K562 (cell line): ENCODE results near the gene UCHL5. TPM values are rescaled to one million over a fixed set of nuclear protein-coding genes. Genes with fewer than 3 reads are reported as not detected.

ENCODE experiments used
- BACH1 ChIP-seq: fragments of 200-800 bp; sonication (Bioruptor generic); IDR thresholded peaks from 2 replicates; pipeline ENCODE4 v1.6.1; 2016; ENCODE audit warnings: missing genetic modification characterization, missing compliant biosample characterization
- CHD1 ChIP-seq: fragments of 200-600 bp; sonication (generic); IDR thresholded peaks from one replicate; pipeline ENCODE4 v1.6.1; 2012; ENCODE audit warnings: mild to moderate bottlenecking, moderate library complexity, low read length, inconsistent platforms
- COPS2 ChIP-seq: fragments of 450-650 bp; conservative IDR thresholded peaks from 2 replicates; pipeline ENCODE4 v1.6.1; 2016; ENCODE audit warnings: mild to moderate bottlenecking, moderate library complexity
- CSDE1 ChIP-seq, 2 experiments: fragments of 450-650 bp; IDR thresholded peaks; 2 replicates each; pipeline ENCODE4 v1.6.1; 2016; ENCODE audit warnings: mild to moderate bottlenecking in 1 of 2
- DEAF1 ChIP-seq: fragments of 450-650 bp; formaldehyde crosslinking; IDR thresholded peaks from 2 replicates; pipeline ENCODE4 v1.4.0; 2020; ENCODE audit warnings: mild to moderate bottlenecking, moderate library complexity
- DPF2 ChIP-seq: fragments of 450-650 bp; IDR thresholded peaks from 2 replicates; pipeline ENCODE4 v1.6.1; 2016
- GABPB2 ChIP-seq: fragments of 250-450 bp; sonication (Bioruptor Pico); conservative IDR thresholded peaks from 2 replicates; pipeline ENCODE4 v1.5.1; 2021; ENCODE audit warnings: mild to moderate bottlenecking
- HDAC6 ChIP-seq: IDR thresholded peaks from 2 replicates; pipeline ENCODE4 v1.6.1; 2012; ENCODE audit warnings: low read depth, mild to moderate bottlenecking, control low read depth, inconsistent platforms, low read length, moderate library complexity
- HMG20B ChIP-seq: fragments of 250-450 bp; sonication (Bioruptor Pico); IDR thresholded peaks from 2 replicates; pipeline ENCODE4 v1.5.0; 2021; ENCODE audit warnings: mild to moderate bottlenecking
- HMGXB4 ChIP-seq: sonication (generic); formaldehyde crosslinking; IDR thresholded peaks from 2 replicates; pipeline ENCODE4 v1.8.1; 2023; ENCODE audit warnings: mild to moderate bottlenecking, missing genetic modification reagents
- IRF9 ChIP-seq: fragments of 450-650 bp; IDR thresholded peaks from 2 replicates; pipeline ENCODE4 v1.6.1; 2016; ENCODE audit warnings: missing biosample characterization, missing genetic modification characterization
- KAT7 ChIP-seq: sonication (generic); formaldehyde crosslinking; IDR thresholded peaks from 2 replicates; pipeline ENCODE4 v1.8.0; 2022; ENCODE audit warnings: missing genetic modification reagents, mild to moderate bottlenecking, borderline replicate concordance
- NBN ChIP-seq: fragments of 450-650 bp; IDR thresholded peaks from 2 replicates; pipeline ENCODE4 v1.6.1; 2016; ENCODE audit warnings: low read depth, mild to moderate bottlenecking
- NFYB ChIP-seq: IDR thresholded peaks from 2 replicates; pipeline ENCODE4 v1.6.1; 2011; ENCODE audit warnings: mild to moderate bottlenecking, moderate library complexity; ENCODE audit not compliant: insufficient read length; ENCODE audit errors: extremely low read depth
- PRPF4 ChIP-seq: fragments of 200-400 bp; formaldehyde crosslinking; IDR thresholded peaks from one replicate; pipeline ENCODE4 v1.6.1; 2017; ENCODE audit warnings: low read length, low read depth, mild to moderate bottlenecking; ENCODE audit not compliant: insufficient read depth, poor library complexity, severe bottlenecking
- RBM15 ChIP-seq: fragments of 200-400 bp; formaldehyde crosslinking; IDR thresholded peaks from 2 replicates; pipeline ENCODE4 v1.6.1; 2018; ENCODE audit warnings: mild to moderate bottlenecking, low read length, moderate library complexity; ENCODE audit not compliant: insufficient read depth
- RFX1 ChIP-seq: fragments of 450-650 bp; IDR thresholded peaks from 2 replicates; pipeline ENCODE4 v1.6.1; 2016; ENCODE audit warnings: mild to moderate bottlenecking, moderate library complexity
- SMAD1 ChIP-seq: fragments of 150-350 bp; IDR thresholded peaks from 2 replicates; pipeline ENCODE4 v1.6.1; 2014; ENCODE audit warnings: low read length, low read depth; ENCODE audit not compliant: partially characterized antibody
- STAT5A ChIP-seq: IDR thresholded peaks from 2 replicates; pipeline ENCODE4 v1.6.1; 2012; ENCODE audit warnings: low read length, inconsistent platforms, borderline replicate concordance
- ZBTB43 ChIP-seq: sonication (generic); formaldehyde crosslinking; IDR thresholded peaks from 2 replicates; pipeline ENCODE4 v1.8.0; 2023; ENCODE audit warnings: mild to moderate bottlenecking, missing genetic modification reagents
- ZC3H4 ChIP-seq: sonication (generic); formaldehyde crosslinking; IDR thresholded peaks from 2 replicates; pipeline ENCODE4 v1.9.0; 2021; ENCODE audit warnings: missing genetic modification reagents, borderline replicate concordance
- ZNF512 ChIP-seq: IDR thresholded peaks from 2 replicates; pipeline ENCODE4 v1.6.1; 2016; ENCODE audit warnings: missing genetic modification characterization, missing compliant biosample characterization
- polyA plus RNA-seq, 8 experiments: library from polyadenylated mRNA; depleted of rRNA in 4 of 8; stranded (reverse) in 5 of 8; unstranded in 3 of 8; fragments of >200 nt; fragmentation: Nextera tagmentation in 2 of 8; fragmentation: Illumina TruSeq in 1 of 8; extraction: Ambion mirVana in 2 of 8; extraction: Trizol in 1 of 8; gene quantifications; 2 replicates each; pipeline versions ENCODE4 v1.2.1 to v1.2.3, GENCODE V29; 2011 to 2014; ENCODE audit warnings: inconsistent platforms in 1 of 8, missing spikeins in 1 of 8
- total RNA-seq, 7 experiments: library from RNA; depleted of rRNA in 6 of 7; stranded (reverse); fragments of >200 nt in 6 of 7; fragmentation: Illumina TruSeq in 2 of 7; extraction: Trizol in 2 of 7; gene quantifications; 2 replicates each; pipeline versions ENCODE4 v1.2.1 to v1.2.3, GENCODE V29; 2011 to 2021; ENCODE audit warnings: low replicate concordance in 1 of 7

The UCHL5 gene
- total and polyA plus RNA-seq, 9 of the 15 experiments (the other 6 are each of a cell fraction or from before 2014, with no cell fraction given) = 61.0 to 206 (median 122) TPM

- no peak for TF ChIP-seq SMAD1
- no peak for TF ChIP-seq COPS2
- peak; percentile 99 for TF ChIP-seq CHD1
- TF ChIP-seq GABPB2 = no peak
- TF ChIP-seq DEAF1 (CRISPR knock-in tag) = 0 out of 2 replicates have a peak, but pooled peaks have one; percentile 14
- no peak for TF ChIP-seq HMG20B (CRISPR knock-in tag)
- TF ChIP-seq KAT7 = peak; percentile 83; the same call in 1 of the 2 replicates
- TF ChIP-seq NBN = no peak
- no peak for TF ChIP-seq CSDE1 (IDR thresholded peaks at IDR 0.05)
- no peak for TF ChIP-seq DPF2
- TF ChIP-seq HDAC6 = no peak
- no peak for TF ChIP-seq ZNF512 (tag)
- TF ChIP-seq RFX1 = no peak
- TF ChIP-seq IRF9 (tag) = no peak
- TF ChIP-seq BACH1 (tag) = no peak
- TF ChIP-seq NFYB = no peak
- no peak for TF ChIP-seq HMGXB4 (CRISPR knock-in tag)
- no peak for TF ChIP-seq RBM15
- no peak for TF ChIP-seq STAT5A
- TF ChIP-seq ZC3H4 (CRISPR knock-in tag) = peak; percentile 95; the same call in 1 of the 2 replicates
- no peak for TF ChIP-seq ZBTB43 (CRISPR knock-in tag)
- no peak for TF ChIP-seq PRPF4
Observed at GRCh38 chr1:193058529-193059281, 455 bp downstream of the UCHL5 start (continued).
